ENCODE data around the gene LRIG1.

Gene LRIG1

GRCh38 chr3:66504850-66505641 is 4.2 kb upstream of the LRIG1 start:
- no peak for DNase-seq (ENCODE audit: low read depth, low spot score)

GRCh38 chr3:66502981-66503380 is 2.2 kb upstream of the LRIG1 start:
- DNase-seq (ENCODE audit: low read depth, low spot score) = no peak

GRCh38 chr3:66502245-66502874 is 1.5 kb upstream of the LRIG1 start:
- DNase-seq (ENCODE audit: low read depth, low spot score) = no peak

- DNase-seq (ENCODE audit: low read depth, low spot score) = no peak
Measured at GRCh38 chr3:66501483-66502244, 842 bp upstream of the LRIG1 start.

- DNase-seq (ENCODE audit: low read depth, low spot score) = no peak
Measured at GRCh38 chr3:66499881-66500575, 794 bp downstream of the LRIG1 start.

- no peak for DNase-seq (ENCODE audit: low read depth, low spot score)
Measured at GRCh38 chr3:66498687-66499621, 1.9 kb downstream of the LRIG1 start.

- no peak for DNase-seq (ENCODE audit: low read depth, low spot score)
Measured at GRCh38 chr3:66497985-66498671, 2.7 kb downstream of the LRIG1 start.

- no peak for DNase-seq (ENCODE audit: low read depth, low spot score)
Measured at GRCh38 chr3:66497288-66497984, 3.4 kb downstream of the LRIG1 start.

GRCh38 chr3:66496746-66497145 is 4.1 kb downstream of the LRIG1 start:
- DNase-seq (ENCODE audit: low read depth, low spot score) = no peak

- no peak for DNase-seq (ENCODE audit: low read depth, low spot score)
Measured at GRCh38 chr3:66496301-66496700, 4.5 kb downstream of the LRIG1 start.

GRCh38 chr3:66495668-66496045 is 5.2 kb downstream of the LRIG1 start:
- no peak for DNase-seq (ENCODE audit: low read depth, low spot score)

GRCh38 chr3:66494959-66495667 is 5.7 kb downstream of the LRIG1 start:
- DNase-seq (ENCODE audit: low read depth, low spot score) = no peak

GRCh38 chr3:66493458-66494099 is 7.2 kb downstream of the LRIG1 start:
- no peak for DNase-seq (ENCODE audit: low read depth, low spot score)

- DNase-seq (ENCODE audit: low read depth, low spot score) = no peak
Measured at GRCh38 chr3:66492672-66493071, 8.2 kb downstream of the LRIG1 start.

- no peak for DNase-seq (ENCODE audit: low read depth, low spot score)
Measured at GRCh38 chr3:66492071-66492470, 8.8 kb downstream of the LRIG1 start.

GRCh38 chr3:66490984-66491383 is 9.8 kb downstream of the LRIG1 start:
- no peak for DNase-seq (ENCODE audit: low read depth, low spot score)

- no peak for DNase-seq (ENCODE audit: low read depth, low spot score)
Measured at GRCh38 chr3:66490214-66490613, 10.6 kb downstream of the LRIG1 start.

GRCh38 chr3:66489581-66489980 is 11.2 kb downstream of the LRIG1 start:
- no peak for DNase-seq (ENCODE audit: low read depth, low spot score)

- no peak for DNase-seq (ENCODE audit: low read depth, low spot score)
Measured at GRCh38 chr3:66489115-66489514, 11.7 kb downstream of the LRIG1 start.

All from smooth muscle cell of the brain vasculature (primary cell).